HepG2 (cell line): ENCODE results near the gene STRN3. TPM values are rescaled to one million over a fixed set of nuclear protein-coding genes. Genes with fewer than 3 reads are reported as not detected.

Source experiments
- BORCS8-MEF2B ChIP-seq: sonication (generic); formaldehyde crosslinking; IDR thresholded peaks from 2 replicates; pipeline ENCODE4 v1.8.0; 2022; ENCODE audit warnings: mild to moderate bottlenecking, missing genetic modification reagents
- FOXK2 ChIP-seq: fragments of 450-650 bp; IDR thresholded peaks from 2 replicates; pipeline ENCODE4 v1.6.1; 2016
- FOXM1 ChIP-seq: sonication (generic); formaldehyde crosslinking; IDR thresholded peaks from 2 replicates; pipeline ENCODE4 v1.5.0; 2020; ENCODE audit warnings: missing genetic modification reagents
- GABPB1 ChIP-seq: IDR thresholded peaks from 2 replicates; pipeline ENCODE4 v1.6.1; 2016; ENCODE audit warnings: mild to moderate bottlenecking, missing genetic modification reagents, moderate library complexity, missing compliant biosample characterization
- HMG20B ChIP-seq: conservative IDR thresholded peaks from 2 replicates; pipeline ENCODE4 v1.6.1; 2016; ENCODE audit warnings: missing genetic modification reagents, missing compliant biosample characterization
- HOXA9 ChIP-seq: sonication (generic); formaldehyde crosslinking; IDR thresholded peaks from 2 replicates; pipeline ENCODE4 v1.8.1; 2022; ENCODE audit warnings: missing genetic modification reagents, mild to moderate bottlenecking, moderate library complexity, borderline replicate concordance
- PATZ1 ChIP-seq: sonication (generic); formaldehyde crosslinking; IDR thresholded peaks from 2 replicates; pipeline ENCODE4 v1.4.0; 2020; ENCODE audit warnings: missing genetic modification reagents
- SIN3A ChIP-seq: IDR thresholded peaks from 2 replicates; pipeline ENCODE4 v1.6.1; 2011; ENCODE audit warnings: low read depth, mild to moderate bottlenecking, control low read depth, low read length, borderline replicate concordance
- SNAI1 ChIP-seq: sonication (generic); formaldehyde crosslinking; IDR thresholded peaks from 2 replicates; pipeline ENCODE4 v1.5.0; 2020; ENCODE audit warnings: mild to moderate bottlenecking, missing genetic modification reagents, borderline replicate concordance
- SOX5 ChIP-seq: IDR thresholded peaks from 2 replicates; pipeline ENCODE4 v1.6.1; 2016; ENCODE audit warnings: borderline replicate concordance
- SOX6 ChIP-seq, 2 experiments: fragments of 450-650 bp in 1 of 2; sonication (generic) in 1 of 2; formaldehyde crosslinking in 1 of 2; IDR thresholded peaks; 2 replicates each; pipeline versions ENCODE4 v1.4.0 to v1.6.1; 2017 to 2020; ENCODE audit warnings: antibody characterized with exemption in 1 of 2, mild to moderate bottlenecking in 1 of 2, missing genetic modification reagents in 1 of 2
- ZBTB7B ChIP-seq: sonication (generic); formaldehyde crosslinking; IDR thresholded peaks from 2 replicates; pipeline ENCODE4 v1.4.0; 2020; ENCODE audit warnings: missing genetic modification reagents
- ZC3H13 ChIP-seq: sonication (generic); formaldehyde crosslinking; IDR thresholded peaks from 2 replicates; pipeline ENCODE4 v1.8.1; 2023; ENCODE audit warnings: mild to moderate bottlenecking, missing genetic modification reagents, moderate library complexity
- ZFP91 ChIP-seq: sonication (generic); formaldehyde crosslinking; IDR thresholded peaks from 2 replicates; pipeline ENCODE4 v1.9.0; 2022; ENCODE audit warnings: missing genetic modification reagents, mild to moderate bottlenecking, borderline replicate concordance
- ZNF251 ChIP-seq: sonication (generic); formaldehyde crosslinking; IDR thresholded peaks from 2 replicates; pipeline ENCODE4 v1.9.0; 2021; ENCODE audit warnings: mild to moderate bottlenecking, missing genetic modification reagents
- ZNF281 ChIP-seq: sonication (generic); formaldehyde crosslinking; IDR thresholded peaks from 2 replicates; pipeline ENCODE4 v1.4.0; 2020; ENCODE audit warnings: missing genetic modification reagents, borderline replicate concordance
- ZNF329 ChIP-seq: sonication (generic); formaldehyde crosslinking; IDR thresholded peaks from 2 replicates; pipeline ENCODE4 v1.9.0; 2021; ENCODE audit warnings: low read depth, mild to moderate bottlenecking, missing genetic modification reagents
- ZNF33A ChIP-seq: sonication (generic); formaldehyde crosslinking; IDR thresholded peaks from 2 replicates; pipeline ENCODE4 v1.5.1; 2020; ENCODE audit warnings: missing genetic modification reagents, mild to moderate bottlenecking, moderate library complexity, borderline replicate concordance
- ZNF569 ChIP-seq: sonication (generic); formaldehyde crosslinking; IDR thresholded peaks from 2 replicates; pipeline ENCODE4 v1.5.0; 2020; ENCODE audit warnings: mild to moderate bottlenecking, missing genetic modification reagents, moderate library complexity, borderline replicate concordance
- ZNF770 ChIP-seq: sonication (generic); formaldehyde crosslinking; IDR thresholded peaks from 2 replicates; pipeline ENCODE4 v1.5.0; 2020; ENCODE audit warnings: mild to moderate bottlenecking, missing genetic modification reagents
- ZNF792 ChIP-seq: IDR thresholded peaks from 2 replicates; pipeline ENCODE4 v1.6.1; 2016
- polyA plus RNA-seq, 8 experiments: library from polyadenylated mRNA; depleted of rRNA in 3 of 8; stranded (reverse) in 7 of 8; unstranded in 1 of 8; fragments of >200 nt; fragmentation: Illumina TruSeq in 4 of 8; extraction: Trizol in 4 of 8; gene quantifications; 2 replicates each; pipeline versions ENCODE4 v1.2.1 to v1.2.3, GENCODE V29; 2011 to 2016; ENCODE audit warnings: low read depth in 4 of 8, missing spikeins in 1 of 8, mixed read lengths in 1 of 8; ENCODE audit not compliant: insufficient read depth in 1 of 8
- total RNA-seq, 5 experiments: library from RNA; depleted of rRNA; stranded (reverse); fragments of >200 nt; fragmentation: Illumina TruSeq; extraction: Trizol; gene quantifications; 2 replicates each; pipeline ENCODE4 v1.2.3, GENCODE V29; 2016; ENCODE audit warnings: low read depth in 1 of 5

Gene STRN3
- total and polyA plus RNA-seq, 2 of the 13 experiments (the other 11 are each of a cell fraction or from before 2014, with no cell fraction given): 49.4 to 123 TPM

- no peak for TF ChIP-seq ZNF33A
- TF ChIP-seq ZC3H13 (CRISPR knock-in tag): no peak
- TF ChIP-seq SNAI1 (CRISPR knock-in tag): no peak
- TF ChIP-seq HMG20B: 0 out of 2 replicates have a peak, but pooled peaks have one; percentile 48
- TF ChIP-seq ZNF569 (CRISPR knock-in tag): no peak
- TF ChIP-seq HOXA9: no peak
- no peak for TF ChIP-seq SOX6 (IDR thresholded peaks at IDR 0.05)
- peak; percentile 53 for TF ChIP-seq SOX6 (CRISPR knock-in tag; IDR thresholded peaks at IDR 0.05)
- TF ChIP-seq ZNF329 (CRISPR knock-in tag): no peak
- TF ChIP-seq BORCS8-MEF2B (CRISPR knock-in tag): no peak
- TF ChIP-seq GABPB1: no peak
- no peak for TF ChIP-seq PATZ1 (CRISPR knock-in tag)
- TF ChIP-seq FOXM1 (CRISPR knock-in tag): no peak
- TF ChIP-seq SOX5 (CRISPR knock-in tag): peak; percentile 41; the same call in 1 of the 2 replicates
- no peak for TF ChIP-seq FOXK2
- no peak for TF ChIP-seq ZNF251 (CRISPR knock-in tag)
- no peak for TF ChIP-seq ZNF281 (CRISPR knock-in tag)
- TF ChIP-seq ZFP91 (CRISPR knock-in tag): no peak
- TF ChIP-seq ZBTB7B: peak; percentile 54; the same call in 1 of the 2 replicates
- 0 out of 2 replicates have a peak, but pooled peaks have one; percentile 28 for TF ChIP-seq ZNF770 (CRISPR knock-in tag)
- no peak for TF ChIP-seq SIN3A
- TF ChIP-seq ZNF792 (CRISPR knock-in tag): peak; percentile 44; the same call in 1 of the 2 replicates
These were observed 122.7 kb downstream of the STRN3 start (continued) for GRCh38 chr14:30903285-30904124.
